AG10803 (cell line): Measurements from ENCODE around the gene HMGA1.

Experiments
- DNase-seq: peaks from one replicate; pipeline ENCODE4 v3.0.0; 2010; ENCODE audit warnings: low read depth
- H3K4me3 ChIP-seq: 2 replicates; pipeline ENCODE4 v1.5.1; 2011; ENCODE audit warnings: mild to moderate bottlenecking, low read length, control low read depth
- TF ChIP-seq, protein P1 (sequence below): conservative IDR thresholded peaks from 2 replicates; pipeline ENCODE4 v1.5.1; 2011; ENCODE audit warnings: mild to moderate bottlenecking, low read length, control low read depth, inconsistent platforms

HMGA1 gene

GRCh38 chr6:34295721-34296120, 59.0 kb downstream of the HMGA1 start:
- TF ChIP-seq, protein P1, sequence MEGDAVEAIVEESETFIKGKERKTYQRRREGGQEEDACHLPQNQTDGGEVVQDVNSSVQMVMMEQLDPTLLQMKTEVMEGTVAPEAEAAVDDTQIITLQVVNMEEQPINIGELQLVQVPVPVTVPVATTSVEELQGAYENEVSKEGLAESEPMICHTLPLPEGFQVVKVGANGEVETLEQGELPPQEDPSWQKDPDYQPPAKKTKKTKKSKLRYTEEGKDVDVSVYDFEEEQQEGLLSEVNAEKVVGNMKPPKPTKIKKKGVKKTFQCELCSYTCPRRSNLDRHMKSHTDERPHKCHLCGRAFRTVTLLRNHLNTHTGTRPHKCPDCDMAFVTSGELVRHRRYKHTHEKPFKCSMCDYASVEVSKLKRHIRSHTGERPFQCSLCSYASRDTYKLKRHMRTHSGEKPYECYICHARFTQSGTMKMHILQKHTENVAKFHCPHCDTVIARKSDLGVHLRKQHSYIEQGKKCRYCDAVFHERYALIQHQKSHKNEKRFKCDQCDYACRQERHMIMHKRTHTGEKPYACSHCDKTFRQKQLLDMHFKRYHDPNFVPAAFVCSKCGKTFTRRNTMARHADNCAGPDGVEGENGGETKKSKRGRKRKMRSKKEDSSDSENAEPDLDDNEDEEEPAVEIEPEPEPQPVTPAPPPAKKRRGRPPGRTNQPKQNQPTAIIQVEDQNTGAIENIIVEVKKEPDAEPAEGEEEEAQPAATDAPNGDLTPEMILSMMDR: no peak
- no peak for DNase-seq
- no peak overlapping the region for H3K4me3 ChIP-seq
